Amniotic stem cell (primary cell): ENCODE results near the gene CYP2S1.
"Not testable (repeated sequence)": the region's sequence is repeated elsewhere in the genome, so short reads cannot be mapped to it uniquely, and the experiment has no call there.

Experiments used
- DNase-seq: peaks from one replicate; lab custom pipeline; 2025; lab: John Stamatoyannopoulos, UW

CYP2S1 gene

DNA sequence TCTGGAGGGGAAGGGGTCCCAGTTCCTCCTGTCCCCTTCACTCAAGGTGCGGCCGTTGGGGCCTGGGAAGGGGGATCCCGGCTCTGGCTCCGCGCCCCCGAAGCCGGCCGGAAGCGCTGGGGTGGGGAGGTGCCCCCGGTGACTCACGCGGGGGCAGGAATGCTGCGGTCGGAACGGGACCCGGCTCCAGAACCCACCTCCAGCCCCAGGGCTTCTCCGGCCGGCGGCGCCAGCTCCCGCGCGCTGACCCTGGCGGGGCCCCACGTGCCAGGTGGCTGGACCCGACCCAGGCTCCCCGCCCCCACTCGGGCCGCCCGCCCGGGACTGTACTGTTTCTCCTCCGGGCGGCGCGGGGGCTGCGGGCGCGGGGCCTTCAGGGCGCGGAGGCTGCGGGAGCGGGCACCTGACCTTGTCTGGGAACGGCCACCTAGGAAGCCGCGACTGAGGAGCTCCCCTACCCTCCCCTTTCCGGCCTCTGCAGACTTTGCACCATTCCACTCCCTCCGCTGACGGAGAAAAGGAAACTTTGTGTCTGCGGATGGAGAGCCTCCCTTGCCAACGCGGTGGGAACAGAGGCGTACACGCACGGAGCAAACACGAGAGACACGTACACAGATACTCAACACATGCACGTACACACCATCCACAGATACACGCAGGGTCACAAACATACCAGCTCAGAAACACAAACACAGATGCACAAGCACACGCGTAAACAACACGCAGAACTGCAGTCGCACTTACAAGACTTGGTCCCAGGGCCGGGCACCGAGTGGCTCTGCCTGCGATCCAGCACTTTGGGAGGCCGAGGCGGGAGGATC, 33.2 kb downstream of the CYP2S1 start:
- DNase-seq = peak; percentile 84

DNA sequence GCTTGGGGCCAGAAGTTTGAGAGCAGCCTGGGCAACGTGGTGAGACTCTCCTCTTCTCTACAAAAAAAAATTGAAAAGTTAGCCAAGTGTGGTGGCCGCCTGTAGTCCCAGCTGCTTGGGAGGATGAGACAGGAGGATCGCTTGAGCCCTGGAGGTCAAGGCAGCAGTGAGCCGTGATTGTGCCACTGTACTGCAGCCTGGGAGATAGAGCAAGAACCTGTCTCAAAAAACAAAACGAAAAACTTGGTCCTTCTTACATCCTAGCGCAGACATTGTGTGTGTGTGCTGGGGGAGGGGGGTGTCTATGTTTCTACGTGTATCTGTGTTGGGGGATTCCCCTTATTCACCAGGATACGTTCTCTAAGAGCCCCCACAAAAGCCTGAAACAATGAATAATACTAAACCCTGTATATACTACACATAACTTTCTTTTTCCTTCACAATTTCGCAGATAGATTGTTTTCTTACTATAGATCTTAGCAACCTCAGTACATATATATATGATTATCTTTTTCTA, 33.9 kb downstream of the CYP2S1 start:
- DNase-seq = no peak

DNA sequence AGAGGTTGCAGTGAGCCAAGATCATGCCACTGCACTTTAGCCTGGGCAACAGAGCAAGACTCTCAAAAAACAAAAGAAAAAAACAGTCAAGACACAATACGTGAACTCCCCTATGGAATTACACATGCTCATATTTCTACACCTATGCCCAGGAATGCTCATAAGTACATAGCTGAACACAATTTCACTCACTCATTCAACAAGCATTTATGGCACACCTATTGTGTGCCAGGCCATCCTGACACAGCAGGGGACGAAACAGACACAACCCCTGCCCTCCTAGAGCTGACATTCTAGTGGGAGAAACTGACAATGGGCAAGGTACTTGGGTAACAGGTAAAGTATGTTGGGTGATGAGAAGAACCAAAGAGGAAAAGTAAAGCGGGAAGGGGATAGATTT, 35.5 kb downstream of the CYP2S1 start:
- DNase-seq = no peak

- DNase-seq = not testable (repeated sequence)
Observed at GRCh38 chr19:41229338-41229737, 36.3 kb downstream of the CYP2S1 start.

DNA sequence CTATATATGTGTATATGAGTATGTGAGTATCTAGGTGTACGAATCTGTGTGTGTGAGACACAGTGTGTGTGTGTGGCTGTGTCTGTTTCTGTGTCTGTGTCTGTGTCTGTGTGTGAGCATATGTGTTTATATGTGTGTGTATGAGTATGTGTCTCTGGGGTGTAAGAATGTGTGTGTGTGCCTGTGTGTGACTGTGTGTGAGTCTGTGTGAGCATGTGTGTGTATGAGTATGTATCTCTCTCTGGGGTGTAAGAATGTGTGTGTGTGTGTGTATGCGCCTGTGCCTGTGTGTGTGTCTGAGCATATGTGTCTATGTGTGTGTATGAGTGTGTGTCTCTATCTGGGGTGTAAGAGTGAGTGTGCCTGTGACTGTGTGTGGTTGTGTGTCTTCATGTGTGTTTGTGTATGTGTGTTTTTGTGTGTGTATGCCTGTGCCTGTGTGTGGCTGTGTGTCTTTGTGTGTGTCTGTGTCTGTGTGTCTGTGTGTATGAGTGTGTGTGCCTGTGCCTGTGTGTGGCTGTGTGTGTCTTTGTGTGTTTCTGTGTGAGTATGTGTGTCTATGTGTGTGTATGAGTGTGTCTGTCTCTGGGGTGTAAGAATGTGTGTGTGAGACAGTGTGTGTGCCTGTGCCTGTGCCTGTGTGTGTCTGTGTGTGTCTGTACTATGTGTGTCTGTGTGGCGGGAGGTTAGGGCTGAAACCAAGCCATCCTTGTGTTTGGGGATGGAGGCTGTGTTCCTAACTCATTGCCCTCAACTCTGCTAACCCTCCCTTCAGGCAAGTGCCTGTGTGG, 37.2 kb downstream of the CYP2S1 start:
- no peak for DNase-seq

DNA sequence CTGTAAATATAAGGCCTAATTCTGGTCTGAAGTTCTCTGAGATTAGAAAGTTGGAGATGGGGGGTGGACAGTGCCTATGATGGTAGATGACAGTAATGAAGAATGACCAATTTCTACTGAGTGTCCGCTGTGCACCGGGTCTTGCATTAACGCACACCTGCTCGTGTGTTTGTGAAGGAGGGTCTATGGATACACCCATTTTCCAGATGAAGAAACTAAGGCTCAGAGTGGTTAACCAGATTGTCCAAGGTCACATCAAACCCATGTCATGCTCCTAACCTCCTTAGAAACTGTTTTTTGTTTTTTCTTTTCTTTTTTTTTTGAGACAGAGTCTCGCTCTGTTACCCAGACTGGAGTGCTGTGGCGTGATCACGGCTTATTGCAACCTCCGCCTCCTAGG, 39.7 kb downstream of the CYP2S1 start:
- DNase-seq = no peak

GRCh38 chr19:41233748-41234240, 40.8 kb downstream of the CYP2S1 start:
- no peak for DNase-seq

- no peak for DNase-seq
Observed at GRCh38 chr19:41234512-41235168, 41.6 kb downstream of the CYP2S1 start.

DNA sequence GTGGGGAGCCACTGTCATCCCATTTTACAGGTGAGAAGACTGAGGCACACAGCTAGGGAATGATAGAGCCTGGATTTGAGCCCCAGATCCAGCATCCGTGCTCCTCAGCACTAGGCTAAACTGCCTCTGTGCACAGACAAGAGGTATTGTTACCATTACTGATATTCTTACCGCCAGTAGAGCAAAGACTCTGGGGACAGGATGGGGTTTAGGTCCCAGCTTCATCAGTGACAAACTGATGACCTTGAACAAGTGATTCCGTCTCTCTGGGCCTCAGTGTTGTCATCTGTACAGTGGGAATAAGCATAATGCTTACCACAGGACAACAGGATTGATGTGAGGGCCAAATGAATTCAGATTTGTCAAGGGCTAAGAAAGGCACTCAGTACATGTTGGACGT, 42.5 kb downstream of the CYP2S1 start:
- no peak for DNase-seq

DNA sequence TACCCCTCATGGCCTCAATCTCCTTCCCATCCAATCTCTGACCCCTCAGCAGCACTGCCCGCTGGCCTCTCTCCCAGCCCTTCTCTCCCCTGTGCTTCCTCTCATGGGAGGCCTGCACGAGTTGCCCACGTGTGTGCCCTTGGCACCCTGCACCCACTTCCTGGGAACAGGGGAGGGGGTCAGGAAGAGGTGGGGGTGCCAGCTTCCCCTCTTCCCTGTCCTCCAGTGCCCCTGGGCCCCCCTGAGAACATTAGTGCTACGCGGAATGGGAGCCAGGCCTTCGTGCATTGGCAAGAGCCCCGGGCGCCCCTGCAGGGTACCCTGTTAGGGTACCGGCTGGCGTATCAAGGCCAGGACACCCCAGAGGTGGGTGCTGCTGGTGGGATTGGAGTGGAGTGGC, 45.2 kb downstream of the CYP2S1 start:
- no peak for DNase-seq

GRCh38 chr19:41239363-41239762, 46.3 kb downstream of the CYP2S1 start:
- DNase-seq = no peak

- DNase-seq = no peak
Observed at GRCh38 chr19:41239961-41240574, 47.0 kb downstream of the CYP2S1 start.

GRCh38 chr19:41241859-41242258, 48.8 kb downstream of the CYP2S1 start:
- no peak for DNase-seq

GRCh38 chr19:41244117-41244516, 51.1 kb downstream of the CYP2S1 start:
- DNase-seq = no peak

- no peak for DNase-seq
Observed at GRCh38 chr19:41245843-41246242, 52.8 kb downstream of the CYP2S1 start.

DNA sequence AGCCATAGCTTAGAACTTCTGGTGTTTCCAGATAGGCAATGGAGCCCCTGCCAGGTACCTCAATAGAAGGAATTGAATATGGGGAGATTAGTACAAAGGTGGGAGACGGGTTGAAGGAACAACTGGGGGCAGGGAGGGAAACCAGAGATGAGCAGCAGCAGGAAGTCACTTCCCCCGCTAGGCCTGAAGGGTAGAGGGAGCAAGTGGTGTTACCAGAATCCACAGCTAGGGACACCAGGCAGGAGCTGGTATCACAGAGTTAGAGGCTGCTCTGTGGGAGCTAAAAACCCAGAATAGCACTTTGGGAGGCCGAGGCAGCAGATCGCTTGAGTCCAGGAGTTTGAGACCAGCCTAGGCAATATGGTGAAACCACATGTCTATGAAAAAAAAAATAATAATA, 55.9 kb downstream of the CYP2S1 start:
- DNase-seq = no peak

GRCh38 chr19:41249707-41250423, 56.8 kb downstream of the CYP2S1 start:
- no peak for DNase-seq

DNA sequence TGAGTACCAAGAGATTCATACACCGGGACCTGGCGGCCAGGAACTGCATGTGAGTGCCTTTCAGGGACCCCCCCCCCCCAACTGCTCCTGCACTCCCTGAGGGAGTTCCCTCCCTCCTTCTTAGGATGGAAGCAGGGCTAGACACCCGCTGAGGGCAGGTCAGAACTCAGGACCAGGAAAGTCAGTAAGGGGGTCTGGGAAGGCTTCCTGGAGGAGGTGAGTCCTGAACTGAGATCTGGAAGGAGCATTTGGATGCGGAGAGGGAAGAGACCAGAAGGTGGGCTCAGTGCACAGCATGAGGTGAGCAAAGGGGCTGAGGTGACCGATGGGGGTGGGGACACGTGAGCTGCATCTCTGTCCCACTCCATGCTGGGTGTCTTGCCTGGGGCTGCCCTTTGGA, 60.6 kb downstream of the CYP2S1 start:
- no peak for DNase-seq

DNA sequence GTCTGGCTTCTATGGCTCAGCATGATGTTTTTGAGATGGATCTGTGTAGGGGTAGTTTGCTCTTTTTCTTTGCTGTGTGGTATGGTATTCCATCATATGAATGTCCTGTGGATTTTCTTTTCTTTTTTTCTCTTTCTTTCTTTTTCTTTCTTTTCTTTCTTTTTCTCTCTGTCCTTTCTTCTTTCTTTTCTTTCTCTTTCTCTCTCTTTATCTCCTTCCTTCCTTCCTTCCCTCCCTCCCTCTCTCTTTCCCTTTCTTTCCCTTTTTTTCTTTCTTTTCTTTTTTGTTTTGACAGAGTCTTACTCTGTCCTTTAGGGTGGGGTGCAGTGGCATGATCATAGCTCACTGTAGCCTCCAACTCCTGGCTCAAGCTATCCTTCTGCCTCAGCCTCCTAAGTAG, 62.2 kb downstream of the CYP2S1 start:
- DNase-seq = no peak
